ENCODE data around the gene INPP4B. TPM values are rescaled to one million over a fixed set of nuclear protein-coding genes. Genes with fewer than 3 reads are reported as not detected.

INPP4B gene
- polyA plus RNA-seq, 5 donors = 5.5 to 15.7 (median 11.7) TPM

GRCh38 chr4:142581881-142582280 lies 264.2 kb downstream of the INPP4B start:
- DNase-seq = no peak

DNA sequence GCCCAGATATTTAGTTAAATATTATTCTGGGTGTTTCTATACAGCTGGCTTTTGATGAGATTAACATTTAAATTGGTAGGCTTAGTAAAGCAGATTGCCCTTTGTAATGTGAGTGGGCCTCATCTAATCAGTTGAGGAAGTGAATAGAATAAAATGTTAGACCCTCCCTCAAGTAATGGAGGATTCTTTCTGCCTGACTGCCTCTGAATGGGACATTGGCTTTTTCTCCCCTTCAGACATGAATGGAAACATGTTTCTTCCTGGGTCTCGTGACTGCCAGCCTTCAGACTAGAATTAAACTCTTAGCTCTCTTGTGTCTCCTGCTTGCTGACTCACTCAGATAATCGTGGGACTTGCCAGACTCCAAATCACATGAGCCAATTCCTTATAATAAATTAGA lies 266.7 kb downstream of the INPP4B start:
- no peak for DNase-seq

DNA sequence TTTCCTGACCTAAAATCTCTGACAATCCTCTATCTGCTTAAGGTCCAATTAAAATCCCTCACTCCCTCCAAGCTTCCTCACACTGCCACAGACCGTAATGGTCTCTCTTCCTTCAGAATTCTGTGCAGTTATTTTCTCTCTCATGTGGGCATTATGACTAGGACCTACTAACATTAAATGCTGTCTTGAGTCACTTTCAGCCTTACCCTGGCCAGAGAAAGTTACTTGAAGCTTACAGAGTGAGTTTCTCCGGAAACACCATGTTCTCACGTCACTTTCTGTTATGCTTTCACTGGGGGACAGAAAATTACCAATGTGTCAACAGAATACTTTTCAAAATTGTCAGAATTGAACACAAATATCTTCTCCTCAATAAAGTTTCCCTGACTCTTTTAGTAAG lies 271.8 kb downstream of the INPP4B start:
- DNase-seq = no peak

DNA sequence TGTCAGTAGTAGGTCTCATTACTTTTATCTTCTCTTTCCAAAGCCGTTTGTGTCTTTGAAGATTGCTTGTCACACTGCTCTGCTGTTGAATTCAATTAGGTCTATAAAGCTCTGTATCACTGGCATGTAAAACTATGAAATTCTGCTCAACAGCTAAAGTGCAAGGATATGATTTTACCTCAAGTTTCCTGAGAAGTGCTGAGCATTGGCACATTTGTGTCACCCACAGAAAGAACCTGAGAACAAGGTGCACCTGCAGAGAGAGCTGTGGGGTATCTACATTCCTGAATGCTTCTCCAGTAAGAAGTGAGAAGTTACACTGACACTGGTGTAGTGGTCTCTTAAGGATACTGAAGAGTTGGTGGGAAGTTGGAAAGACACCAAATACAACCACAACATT lies 274.0 kb downstream of the INPP4B start:
- DNase-seq = no peak

GRCh38 chr4:142567620-142568451 lies 278.3 kb downstream of the INPP4B start:
- no peak for DNase-seq

DNA sequence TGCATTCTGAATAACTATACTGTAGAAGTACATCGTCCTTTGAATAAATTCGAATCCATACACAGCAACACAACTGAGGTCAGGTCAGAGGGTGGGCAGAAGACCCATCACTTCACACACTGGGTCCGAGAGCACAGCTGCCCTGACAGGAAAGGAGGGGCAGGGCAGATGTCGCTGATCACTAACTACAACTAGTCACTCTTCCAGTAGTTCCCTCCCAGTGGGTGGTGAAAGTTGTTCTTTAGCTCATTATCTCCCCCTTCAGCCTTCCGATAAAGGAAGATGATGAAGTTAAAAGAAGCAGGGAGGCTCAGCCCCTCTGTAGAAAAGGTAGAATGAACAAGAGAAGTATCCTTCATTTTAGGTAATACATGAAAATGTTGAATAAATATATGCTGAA lies 278.9 kb downstream of the INPP4B start:
- no peak for DNase-seq

DNA sequence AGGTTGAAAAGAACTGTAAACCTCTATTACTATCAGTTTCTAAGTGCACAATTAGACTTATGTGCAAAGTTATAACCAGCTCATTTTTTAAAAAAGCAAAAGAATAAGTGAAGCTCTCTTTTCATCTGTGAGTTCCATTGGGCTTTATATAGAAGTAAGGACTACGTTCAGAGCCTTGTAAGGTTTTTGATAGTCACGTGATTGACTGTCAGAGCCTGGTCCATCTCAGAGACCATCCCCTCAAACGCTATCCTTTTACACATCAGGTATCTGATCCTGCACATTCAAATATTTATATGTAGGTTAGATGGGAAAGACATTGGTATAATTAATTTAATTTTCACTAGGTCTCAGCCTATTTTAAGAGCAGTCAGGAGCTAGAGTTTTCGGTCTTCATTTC lies 279.3 kb downstream of the INPP4B start:
- no peak for DNase-seq

GRCh38 chr4:142566243-142566642 lies 279.9 kb downstream of the INPP4B start:
- DNase-seq = no peak

GRCh38 chr4:142565771-142566170 lies 280.3 kb downstream of the INPP4B start:
- no peak for DNase-seq

DNA sequence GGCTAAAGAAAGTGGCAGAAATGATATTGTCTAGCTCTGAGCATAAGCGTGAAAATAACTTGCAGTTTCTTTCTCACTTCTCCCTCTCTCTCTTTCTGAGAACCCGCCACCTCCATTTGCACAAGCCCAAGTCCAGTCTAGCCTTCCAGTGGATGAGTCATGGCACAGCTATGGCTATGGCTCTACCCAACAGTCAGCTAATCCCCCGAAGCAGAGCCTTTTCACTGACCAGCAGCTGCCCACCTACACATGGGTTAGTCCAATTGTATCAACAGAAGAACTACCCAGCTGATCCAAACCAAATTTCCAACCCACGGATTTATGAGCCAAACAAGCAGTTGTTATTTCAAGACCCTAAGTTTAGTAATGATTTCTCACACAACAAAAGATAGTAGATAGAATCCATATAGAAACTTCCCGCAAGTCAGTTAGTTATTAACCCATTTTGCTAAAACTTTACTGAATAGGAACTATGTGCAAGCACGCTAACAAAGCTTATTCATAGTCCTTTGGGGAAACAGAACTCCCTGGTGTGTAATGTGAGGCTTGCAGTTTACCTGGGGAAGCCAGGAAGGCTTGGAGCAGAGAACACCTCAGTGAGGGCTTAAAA lies 282.3 kb downstream of the INPP4B start:
- DNase-seq = no peak

DNA sequence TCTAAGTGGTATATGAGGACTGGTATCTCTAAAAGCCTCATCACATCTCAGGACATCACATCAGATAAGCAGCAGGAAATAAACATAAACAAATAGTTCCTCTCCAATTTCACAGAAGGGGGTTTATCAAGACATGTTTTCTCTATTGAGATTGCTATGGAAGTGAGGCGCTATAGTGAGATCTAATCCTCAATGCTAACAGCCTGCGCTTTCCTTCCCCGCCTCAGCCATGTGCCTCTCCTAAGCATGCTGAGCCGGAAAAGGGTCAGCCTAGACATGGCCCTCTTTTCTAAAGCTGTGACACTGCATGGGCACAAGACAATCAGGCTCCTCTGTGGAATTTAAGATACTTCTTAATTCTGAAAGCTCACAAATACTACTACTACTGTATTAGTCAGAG lies 286.1 kb downstream of the INPP4B start:
- DNase-seq = no peak

DNA sequence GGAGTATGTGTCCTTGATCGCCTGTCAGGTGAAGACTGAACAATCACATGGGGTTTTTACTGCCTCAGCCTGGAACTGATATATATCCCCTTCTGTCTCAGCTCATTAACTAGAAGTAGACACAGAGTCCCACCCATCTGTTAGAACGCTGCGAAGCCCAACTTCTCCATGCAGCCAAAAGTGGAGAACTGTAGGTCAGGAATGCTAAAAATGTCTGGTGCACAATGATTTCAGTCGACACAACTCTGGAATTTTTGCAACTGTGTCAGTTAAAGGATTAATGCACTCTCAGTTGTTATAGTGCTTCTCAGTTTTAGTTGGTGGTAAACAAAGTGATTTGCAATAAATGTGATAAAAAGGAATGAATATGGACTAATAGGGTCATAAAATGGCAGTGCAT lies 287.2 kb downstream of the INPP4B start:
- DNase-seq = no peak

GRCh38 chr4:142557239-142557801 lies 288.8 kb downstream of the INPP4B start:
- no peak for DNase-seq

DNA sequence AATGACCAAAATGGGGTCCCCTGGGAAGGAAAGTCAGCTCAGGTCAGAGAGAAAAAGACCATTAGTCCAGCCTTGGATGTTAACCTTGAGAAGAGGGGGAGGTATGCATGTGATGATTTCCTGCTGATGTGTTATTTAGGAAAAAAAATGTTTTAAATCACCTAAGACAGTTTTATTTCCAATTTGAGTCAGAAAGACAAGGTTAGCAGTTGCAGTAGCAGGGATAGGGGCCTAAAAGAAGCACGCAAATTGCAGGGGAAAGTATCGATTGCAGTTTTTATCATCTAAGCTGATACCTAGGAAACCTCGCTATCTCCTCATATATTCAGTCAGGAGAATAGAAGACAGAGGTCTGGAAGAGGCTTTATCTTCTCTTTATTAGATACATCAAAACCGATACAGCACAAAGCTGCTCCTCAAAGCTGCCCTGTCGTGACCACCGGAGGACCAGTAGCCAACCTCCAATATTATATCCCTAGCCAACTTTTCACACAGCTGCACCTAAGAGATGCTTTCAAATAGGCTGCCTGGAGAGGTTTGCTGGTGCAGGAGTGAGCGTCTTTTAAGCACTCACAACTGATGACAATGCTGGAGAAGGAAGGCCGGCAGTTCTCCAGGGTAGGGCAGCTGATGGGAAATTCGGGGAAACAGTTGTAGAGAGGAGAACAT lies 289.4 kb downstream of the INPP4B start:
- no peak for DNase-seq

- no peak for DNase-seq
Measured at GRCh38 chr4:142556048-142556447, 290.1 kb downstream of the INPP4B start.

DNA sequence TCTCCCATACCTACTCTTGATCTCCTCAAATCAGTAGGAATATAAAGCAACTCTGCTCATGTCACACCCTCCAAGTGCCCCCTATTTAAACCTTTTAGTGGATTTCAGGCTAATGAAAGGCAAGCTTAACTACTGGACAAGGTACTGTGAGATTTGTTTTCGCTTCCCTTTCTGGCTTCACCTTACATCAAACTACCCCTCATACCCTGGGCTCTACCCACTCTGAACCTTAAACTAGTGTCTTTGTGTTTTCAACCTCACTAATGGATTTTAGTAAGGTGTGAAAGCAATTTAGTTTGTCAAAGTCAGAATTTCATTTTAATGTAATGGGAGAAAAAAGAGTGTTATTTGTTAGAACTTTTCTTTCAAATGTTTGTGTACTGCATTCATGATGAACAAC lies 291.7 kb downstream of the INPP4B start:
- no peak for DNase-seq

- no peak for DNase-seq
Measured at GRCh38 chr4:142551517-142552305, 294.4 kb downstream of the INPP4B start.

GRCh38 chr4:142550965-142551364 lies 295.1 kb downstream of the INPP4B start:
- no peak for DNase-seq

- DNase-seq = no peak
Measured at GRCh38 chr4:142549726-142550463, 296.2 kb downstream of the INPP4B start.

DNA sequence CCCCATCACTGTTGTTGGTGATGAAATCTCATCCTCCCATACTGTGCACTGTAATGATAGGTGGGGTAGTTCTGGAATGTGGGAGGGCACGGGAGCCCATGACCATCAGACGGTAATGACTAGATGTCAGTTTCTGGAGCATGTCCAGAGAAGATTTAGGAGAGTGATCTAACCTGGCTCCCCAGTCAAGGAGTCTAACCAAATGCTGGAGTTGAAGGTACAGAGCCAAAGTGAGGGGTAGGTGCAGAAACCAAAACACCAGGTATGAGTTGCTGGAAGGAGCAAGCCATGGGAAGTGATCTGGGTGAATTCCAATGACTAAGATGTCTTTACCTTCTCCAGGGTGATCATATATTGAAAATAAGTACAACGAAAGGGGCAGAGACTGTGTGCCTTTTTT lies 296.9 kb downstream of the INPP4B start:
- DNase-seq = no peak

- no peak for DNase-seq
Measured at GRCh38 chr4:142548491-142548890, 297.6 kb downstream of the INPP4B start.

Measured in right lung (tissue), 5 donors.